Measurements from ENCODE around the gene DEFB113.

DNA sequence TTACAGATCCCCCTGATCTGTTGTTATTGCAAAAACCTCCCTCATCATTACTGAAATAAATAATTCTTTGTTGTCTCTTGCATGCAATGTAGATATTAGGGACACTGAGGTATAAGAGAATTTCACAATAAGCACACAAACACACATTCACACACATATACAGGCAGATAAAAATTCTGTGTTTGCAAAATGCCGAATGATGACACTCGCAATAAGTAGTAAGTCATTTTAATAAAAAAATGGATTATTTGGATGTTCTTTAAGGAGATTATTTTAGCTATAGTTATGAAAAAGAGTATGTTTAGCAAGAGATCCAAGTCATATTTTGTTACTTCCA is 19.0 kb downstream of the DEFB113 start:
- TF ChIP-seq SMC3 (IDR thresholded peaks at IDR 0.05; ENCODE audit: low read depth, low read length) (no peak), RAD21 (IDR thresholded peaks at IDR 0.05; ENCODE audit: low read length) (no peak), YY1 (IDR thresholded peaks at IDR 0.05; ENCODE audit: low read depth) (no peak), POLR2AphosphoS5 (IDR thresholded peaks at IDR 0.05; ENCODE audit: low read depth, low read length) (no peak), NRF1 (IDR thresholded peaks at IDR 0.05; ENCODE audit: low read depth, low read length) (no peak), EP300 (IDR thresholded peaks at IDR 0.05; ENCODE audit: borderline replicate concordance in 1 of 2, low read depth in 1 of 2, low read length in 1 of 2) (no peak), GATA2 (CRISPR knock-in tag; IDR thresholded peaks at IDR 0.05) (no peak), TEAD4 (IDR thresholded peaks at IDR 0.05; ENCODE audit: borderline replicate concordance, insufficient read depth) (no peak), FOXJ3 (CRISPR knock-in tag; IDR thresholded peaks at IDR 0.05) (no peak)
- TF ChIP-seq, protein P1, sequence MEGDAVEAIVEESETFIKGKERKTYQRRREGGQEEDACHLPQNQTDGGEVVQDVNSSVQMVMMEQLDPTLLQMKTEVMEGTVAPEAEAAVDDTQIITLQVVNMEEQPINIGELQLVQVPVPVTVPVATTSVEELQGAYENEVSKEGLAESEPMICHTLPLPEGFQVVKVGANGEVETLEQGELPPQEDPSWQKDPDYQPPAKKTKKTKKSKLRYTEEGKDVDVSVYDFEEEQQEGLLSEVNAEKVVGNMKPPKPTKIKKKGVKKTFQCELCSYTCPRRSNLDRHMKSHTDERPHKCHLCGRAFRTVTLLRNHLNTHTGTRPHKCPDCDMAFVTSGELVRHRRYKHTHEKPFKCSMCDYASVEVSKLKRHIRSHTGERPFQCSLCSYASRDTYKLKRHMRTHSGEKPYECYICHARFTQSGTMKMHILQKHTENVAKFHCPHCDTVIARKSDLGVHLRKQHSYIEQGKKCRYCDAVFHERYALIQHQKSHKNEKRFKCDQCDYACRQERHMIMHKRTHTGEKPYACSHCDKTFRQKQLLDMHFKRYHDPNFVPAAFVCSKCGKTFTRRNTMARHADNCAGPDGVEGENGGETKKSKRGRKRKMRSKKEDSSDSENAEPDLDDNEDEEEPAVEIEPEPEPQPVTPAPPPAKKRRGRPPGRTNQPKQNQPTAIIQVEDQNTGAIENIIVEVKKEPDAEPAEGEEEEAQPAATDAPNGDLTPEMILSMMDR (IDR thresholded peaks at IDR 0.05): no peak
- TF ChIP-seq, protein P2, sequence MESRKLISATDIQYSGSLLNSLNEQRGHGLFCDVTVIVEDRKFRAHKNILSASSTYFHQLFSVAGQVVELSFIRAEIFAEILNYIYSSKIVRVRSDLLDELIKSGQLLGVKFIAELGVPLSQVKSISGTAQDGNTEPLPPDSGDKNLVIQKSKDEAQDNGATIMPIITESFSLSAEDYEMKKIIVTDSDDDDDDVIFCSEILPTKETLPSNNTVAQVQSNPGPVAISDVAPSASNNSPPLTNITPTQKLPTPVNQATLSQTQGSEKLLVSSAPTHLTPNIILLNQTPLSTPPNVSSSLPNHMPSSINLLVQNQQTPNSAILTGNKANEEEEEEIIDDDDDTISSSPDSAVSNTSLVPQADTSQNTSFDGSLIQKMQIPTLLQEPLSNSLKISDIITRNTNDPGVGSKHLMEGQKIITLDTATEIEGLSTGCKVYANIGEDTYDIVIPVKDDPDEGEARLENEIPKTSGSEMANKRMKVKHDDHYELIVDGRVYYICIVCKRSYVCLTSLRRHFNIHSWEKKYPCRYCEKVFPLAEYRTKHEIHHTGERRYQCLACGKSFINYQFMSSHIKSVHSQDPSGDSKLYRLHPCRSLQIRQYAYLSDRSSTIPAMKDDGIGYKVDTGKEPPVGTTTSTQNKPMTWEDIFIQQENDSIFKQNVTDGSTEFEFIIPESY (IDR thresholded peaks at IDR 0.05; ENCODE audit: borderline replicate concordance, low read depth): no peak
- TF ChIP-seq, protein P3, sequence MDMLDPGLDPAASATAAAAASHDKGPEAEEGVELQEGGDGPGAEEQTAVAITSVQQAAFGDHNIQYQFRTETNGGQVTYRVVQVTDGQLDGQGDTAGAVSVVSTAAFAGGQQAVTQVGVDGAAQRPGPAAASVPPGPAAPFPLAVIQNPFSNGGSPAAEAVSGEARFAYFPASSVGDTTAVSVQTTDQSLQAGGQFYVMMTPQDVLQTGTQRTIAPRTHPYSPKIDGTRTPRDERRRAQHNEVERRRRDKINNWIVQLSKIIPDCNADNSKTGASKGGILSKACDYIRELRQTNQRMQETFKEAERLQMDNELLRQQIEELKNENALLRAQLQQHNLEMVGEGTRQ (IDR thresholded peaks at IDR 0.05; ENCODE audit: borderline replicate concordance, low read depth, low read length): no peak
- TF ChIP-seq, protein P4, sequence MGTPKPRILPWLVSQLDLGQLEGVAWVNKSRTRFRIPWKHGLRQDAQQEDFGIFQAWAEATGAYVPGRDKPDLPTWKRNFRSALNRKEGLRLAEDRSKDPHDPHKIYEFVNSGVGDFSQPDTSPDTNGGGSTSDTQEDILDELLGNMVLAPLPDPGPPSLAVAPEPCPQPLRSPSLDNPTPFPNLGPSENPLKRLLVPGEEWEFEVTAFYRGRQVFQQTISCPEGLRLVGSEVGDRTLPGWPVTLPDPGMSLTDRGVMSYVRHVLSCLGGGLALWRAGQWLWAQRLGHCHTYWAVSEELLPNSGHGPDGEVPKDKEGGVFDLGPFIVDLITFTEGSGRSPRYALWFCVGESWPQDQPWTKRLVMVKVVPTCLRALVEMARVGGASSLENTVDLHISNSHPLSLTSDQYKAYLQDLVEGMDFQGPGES (IDR thresholded peaks at IDR 0.05; ENCODE audit: low read depth, low read length): no peak
